IPS DF 6.9 (cell line): ENCODE measurements around the gene PLSCR5.
A peak's percentile ranks its signal among the peaks of the same experiment; 100 is the strongest.

Source experiments
- DNase-seq: peaks from one replicate; pipeline ENCODE4 v3.0.0-alpha.2; 2013; ENCODE audit warnings: low read depth, low spot score
- H3K27ac ChIP-seq: one replicate; pipeline ENCODE4 v1.5.1; 2013; ENCODE audit warnings: low read length, control low read depth
- H3K27me3 ChIP-seq: 2 replicates; pipeline ENCODE4 v1.6.1; 2013; ENCODE audit warnings: mild to moderate bottlenecking, low read length; ENCODE audit not compliant: control insufficient read depth, insufficient read depth
- H3K36me3 ChIP-seq: 2 replicates; pipeline ENCODE4 v1.6.1; 2013; ENCODE audit warnings: low read length; ENCODE audit not compliant: control insufficient read depth, insufficient read depth
- H3K4me1 ChIP-seq: 2 replicates; pipeline ENCODE4 v1.6.1; 2013; ENCODE audit warnings: low read length; ENCODE audit not compliant: control insufficient read depth, insufficient read depth
- H3K4me3 ChIP-seq: 2 replicates; pipeline ENCODE4 v1.5.1; 2013; ENCODE audit warnings: mild to moderate bottlenecking, low read length
- H3K9me3 ChIP-seq: 2 replicates; pipeline ENCODE4 v1.6.1; 2013; ENCODE audit warnings: low read length, inconsistent platforms; ENCODE audit not compliant: control insufficient read depth, insufficient read depth
- WGBS: extraction: QIAGEN DNeasy Blood & Tissue Kit; methylation state at CpG from one replicate; pipeline ENCODE4 v1.1.7; 2013; ENCODE audit warnings: mixed read lengths, missing lambda C conversion rate; ENCODE audit not compliant: insufficient read length, insufficient coverage; 5-methylcytosine and 5-hydroxymethylcytosine counted together

Gene PLSCR5

GRCh38 chr3:146544929-146545528 is 60.1 kb downstream of the PLSCR5 start:
- no CpG with 5 or more reads among the region's 8 CpGs for WGBS
- Histone ChIP-seq H3K36me3 (no peaks in the 10 kb centered on the region), H3K27me3 (no peaks in the 10 kb centered on the region), H3K27ac (no peak overlapping the region), H3K4me1 (peaks cover 2% of the 10 kb centered on the region; the same call in 1 of the 2 replicates), H3K4me3 (peak overlapping the region; percentile 71; the same call in 1 of the 2 replicates), H3K9me3 (no peaks in the 10 kb centered on the region)
- DNase-seq = no peak

- peak within 1 kb of the TSS; percentile 71; the same call in 1 of the 2 replicates for H3K4me3 ChIP-seq
- no peak within 1 kb of the TSS for H3K27ac ChIP-seq
- no peaks in the 10 kb centered on the region for H3K27me3 ChIP-seq
- WGBS = no CpG with 5 or more reads among the region's 51 CpGs
- H3K36me3 ChIP-seq = peaks cover 1% of the 10 kb centered on the region; the same call in 1 of the 2 replicates
- H3K9me3 ChIP-seq = no peaks in the 10 kb centered on the region
- peak; percentile 70 for DNase-seq
- H3K4me1 ChIP-seq = peaks cover 2% of the 10 kb centered on the region; the same call in 1 of the 2 replicates
Measured at GRCh38 chr3:146544002-146544928, 60.9 kb downstream of the PLSCR5 start, which contains the start of gene PLSCR1. TSS of gene PLSCR1 (minus strand) at chr3:146544607. CDS start at chr3:146536552, 8,055 bp downstream.

- no peak for DNase-seq
- WGBS = no CpG with 5 or more reads among the region's 10 CpGs
- Histone ChIP-seq H3K27me3 (no peaks in the 10 kb centered on the region), H3K4me3 (peak overlapping the region; percentile 71; the same call in 1 of the 2 replicates), H3K9me3 (no peaks in the 10 kb centered on the region; the same call in 1 of the 2 replicates), H3K27ac (no peak overlapping the region), H3K36me3 (peaks cover 4% of the 10 kb centered on the region; the same call in 1 of the 2 replicates), H3K4me1 (peaks cover 2% of the 10 kb centered on the region; the same call in 1 of the 2 replicates)
Measured at GRCh38 chr3:146543461-146544001, 61.6 kb downstream of the PLSCR5 start.

- no peak overlapping the region for H3K27ac ChIP-seq
- H3K36me3 ChIP-seq = peaks cover 4% of the 10 kb centered on the region; the same call in 1 of the 2 replicates
- H3K4me1 ChIP-seq = peaks cover 2% of the 10 kb centered on the region; the same call in 1 of the 2 replicates
Measured at GRCh38 chr3:146542978-146543377, 62.2 kb downstream of the PLSCR5 start.

GRCh38 chr3:146542179-146542578 is 63.0 kb downstream of the PLSCR5 start:
- no peaks in the 10 kb centered on the region for H3K27me3 ChIP-seq
- peaks cover 2% of the 10 kb centered on the region; the same call in 1 of the 2 replicates for H3K4me1 ChIP-seq
- no CpG with 5 or more reads among the region's 2 CpGs for WGBS
- peaks cover 4% of the 10 kb centered on the region; the same call in 1 of the 2 replicates for H3K36me3 ChIP-seq
- no peak overlapping the region for H3K27ac ChIP-seq
- no peak overlapping the region for H3K4me3 ChIP-seq
- DNase-seq = no peak
- H3K9me3 ChIP-seq = no peaks in the 10 kb centered on the region; the same call in 1 of the 2 replicates

More at GRCh38 chr3:146542978-146543377, 62.2 kb downstream of the PLSCR5 start:
- DNase-seq = no peak
- Histone ChIP-seq H3K27me3 (no peaks in the 10 kb centered on the region), H3K4me3 (no peak overlapping the region; the same call in 1 of the 2 replicates), H3K9me3 (no peaks in the 10 kb centered on the region; the same call in 1 of the 2 replicates)
- WGBS = no CpG with 5 or more reads among the region's 2 CpGs

GRCh38 chr3:146540978-146541377 is 64.2 kb downstream of the PLSCR5 start:
- no peak overlapping the region for H3K27ac ChIP-seq
- peaks cover 2% of the 10 kb centered on the region; the same call in 1 of the 2 replicates for H3K4me1 ChIP-seq
- H3K9me3 ChIP-seq = no peaks in the 10 kb centered on the region; the same call in 1 of the 2 replicates
- WGBS = no CpG with 5 or more reads among the region's 1 CpG
- H3K36me3 ChIP-seq = peaks cover 4% of the 10 kb centered on the region; the same call in 1 of the 2 replicates
- H3K27me3 ChIP-seq = no peaks in the 10 kb centered on the region
- no peak for DNase-seq
- H3K4me3 ChIP-seq = no peak overlapping the region

GRCh38 chr3:146540236-146540635 is 64.9 kb downstream of the PLSCR5 start:
- no peaks in the 10 kb centered on the region for H3K27me3 ChIP-seq
- H3K4me1 ChIP-seq = peaks cover 2% of the 10 kb centered on the region; the same call in 1 of the 2 replicates
- H3K9me3 ChIP-seq = no peaks in the 10 kb centered on the region; the same call in 1 of the 2 replicates
- WGBS = no CpG with 5 or more reads among the region's 1 CpG
- peaks cover 4% of the 10 kb centered on the region; the same call in 1 of the 2 replicates for H3K36me3 ChIP-seq
- H3K27ac ChIP-seq = no peak overlapping the region
- H3K4me3 ChIP-seq = no peak overlapping the region
- no peak for DNase-seq

- no peak for DNase-seq
- no peaks in the 10 kb centered on the region; the same call in 1 of the 2 replicates for H3K9me3 ChIP-seq
- peaks cover 4% of the 10 kb centered on the region; the same call in 1 of the 2 replicates for H3K36me3 ChIP-seq
- no peaks in the 10 kb centered on the region for H3K27me3 ChIP-seq
- H3K27ac ChIP-seq = no peak overlapping the region
- no peak overlapping the region for H3K4me3 ChIP-seq
- whole genome bisulfite sequencing = no CpG with 5 or more reads among the region's 3 CpGs
- H3K4me1 ChIP-seq = peaks cover 4% of the 10 kb centered on the region; the same call in 1 of the 2 replicates
Measured at GRCh38 chr3:146539315-146539714, 65.8 kb downstream of the PLSCR5 start.

GRCh38 chr3:146537603-146538002 is 67.5 kb downstream of the PLSCR5 start:
- H3K9me3 ChIP-seq = no peaks in the 10 kb centered on the region; the same call in 1 of the 2 replicates
- peaks cover 4% of the 10 kb centered on the region; the same call in 1 of the 2 replicates for H3K36me3 ChIP-seq
- WGBS = no CpG with 5 or more reads among the region's 3 CpGs
- no peak overlapping the region for H3K4me3 ChIP-seq
- H3K27ac ChIP-seq = no peak overlapping the region
- H3K4me1 ChIP-seq = peaks cover 4% of the 10 kb centered on the region; the same call in 1 of the 2 replicates
- no peaks in the 10 kb centered on the region for H3K27me3 ChIP-seq
- no peak for DNase-seq
